ENCODE measurements around the gene IFT25.

DNA sequence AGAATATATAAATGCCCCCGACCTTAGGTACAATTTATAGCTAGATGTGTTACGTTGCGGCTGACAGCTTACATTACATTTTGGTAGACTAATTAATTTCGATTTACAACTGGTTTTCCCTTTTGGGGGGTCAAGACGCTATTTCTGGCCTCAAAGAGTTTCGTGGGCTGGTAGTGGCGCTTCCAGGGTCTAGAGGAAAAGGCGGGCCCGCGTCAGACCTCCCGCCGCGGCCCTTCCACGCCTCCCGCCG, 391 bp downstream of the IFT25 start:
- TF ChIP-seq, protein P1, sequence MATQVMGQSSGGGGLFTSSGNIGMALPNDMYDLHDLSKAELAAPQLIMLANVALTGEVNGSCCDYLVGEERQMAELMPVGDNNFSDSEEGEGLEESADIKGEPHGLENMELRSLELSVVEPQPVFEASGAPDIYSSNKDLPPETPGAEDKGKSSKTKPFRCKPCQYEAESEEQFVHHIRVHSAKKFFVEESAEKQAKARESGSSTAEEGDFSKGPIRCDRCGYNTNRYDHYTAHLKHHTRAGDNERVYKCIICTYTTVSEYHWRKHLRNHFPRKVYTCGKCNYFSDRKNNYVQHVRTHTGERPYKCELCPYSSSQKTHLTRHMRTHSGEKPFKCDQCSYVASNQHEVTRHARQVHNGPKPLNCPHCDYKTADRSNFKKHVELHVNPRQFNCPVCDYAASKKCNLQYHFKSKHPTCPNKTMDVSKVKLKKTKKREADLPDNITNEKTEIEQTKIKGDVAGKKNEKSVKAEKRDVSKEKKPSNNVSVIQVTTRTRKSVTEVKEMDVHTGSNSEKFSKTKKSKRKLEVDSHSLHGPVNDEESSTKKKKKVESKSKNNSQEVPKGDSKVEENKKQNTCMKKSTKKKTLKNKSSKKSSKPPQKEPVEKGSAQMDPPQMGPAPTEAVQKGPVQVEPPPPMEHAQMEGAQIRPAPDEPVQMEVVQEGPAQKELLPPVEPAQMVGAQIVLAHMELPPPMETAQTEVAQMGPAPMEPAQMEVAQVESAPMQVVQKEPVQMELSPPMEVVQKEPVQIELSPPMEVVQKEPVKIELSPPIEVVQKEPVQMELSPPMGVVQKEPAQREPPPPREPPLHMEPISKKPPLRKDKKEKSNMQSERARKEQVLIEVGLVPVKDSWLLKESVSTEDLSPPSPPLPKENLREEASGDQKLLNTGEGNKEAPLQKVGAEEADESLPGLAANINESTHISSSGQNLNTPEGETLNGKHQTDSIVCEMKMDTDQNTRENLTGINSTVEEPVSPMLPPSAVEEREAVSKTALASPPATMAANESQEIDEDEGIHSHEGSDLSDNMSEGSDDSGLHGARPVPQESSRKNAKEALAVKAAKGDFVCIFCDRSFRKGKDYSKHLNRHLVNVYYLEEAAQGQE (IDR thresholded peaks at IDR 0.05; ENCODE audit: low read depth) = no peak
- TF ChIP-seq EGR1 (IDR thresholded peaks at IDR 0.05) (no peak), CREB1 (IDR thresholded peaks at IDR 0.05; ENCODE audit: low read depth) (no peak), TEAD4 (IDR thresholded peaks at IDR 0.05) (no peak), TAF1 (IDR thresholded peaks at IDR 0.05; ENCODE audit: low read depth) (no peak), YY1 (IDR thresholded peaks at IDR 0.05; ENCODE audit: low read depth) (no peak), MAX (IDR thresholded peaks at IDR 0.05) (no peak), ZBTB7A (IDR thresholded peaks at IDR 0.05; ENCODE audit: low read depth) (no peak), EP300 (IDR thresholded peaks at IDR 0.05; ENCODE audit: borderline replicate concordance) (no peak)
- TF ChIP-seq, protein P2, sequence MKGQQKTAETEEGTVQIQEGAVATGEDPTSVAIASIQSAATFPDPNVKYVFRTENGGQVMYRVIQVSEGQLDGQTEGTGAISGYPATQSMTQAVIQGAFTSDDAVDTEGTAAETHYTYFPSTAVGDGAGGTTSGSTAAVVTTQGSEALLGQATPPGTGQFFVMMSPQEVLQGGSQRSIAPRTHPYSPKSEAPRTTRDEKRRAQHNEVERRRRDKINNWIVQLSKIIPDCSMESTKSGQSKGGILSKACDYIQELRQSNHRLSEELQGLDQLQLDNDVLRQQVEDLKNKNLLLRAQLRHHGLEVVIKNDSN (IDR thresholded peaks at IDR 0.05) = no peak
